GM10266 (cell line): ENCODE results near the gene NEGR1.

Experiments
- DNase-seq: peaks from one replicate; pipeline ENCODE4 v3.0.0; 2012; ENCODE audit errors: extremely low spot score
- CTCF ChIP-seq: IDR thresholded peaks from 2 replicates; pipeline ENCODE4 v1.5.1; 2012; ENCODE audit warnings: mild to moderate bottlenecking, low read depth; ENCODE audit not compliant: control insufficient read depth, insufficient read depth; ENCODE audit errors: missing control alignments

The NEGR1 gene

GRCh38 chr1:72066431-72066830, 215.9 kb downstream of the NEGR1 start:
- no peak for DNase-seq

GRCh38 chr1:72064196-72065075, 217.9 kb downstream of the NEGR1 start:
- DNase-seq: no peak
- TF ChIP-seq CTCF: no peak

More at GRCh38 chr1:72066431-72066830, 215.9 kb downstream of the NEGR1 start:
- TF ChIP-seq CTCF: no peak

DNA sequence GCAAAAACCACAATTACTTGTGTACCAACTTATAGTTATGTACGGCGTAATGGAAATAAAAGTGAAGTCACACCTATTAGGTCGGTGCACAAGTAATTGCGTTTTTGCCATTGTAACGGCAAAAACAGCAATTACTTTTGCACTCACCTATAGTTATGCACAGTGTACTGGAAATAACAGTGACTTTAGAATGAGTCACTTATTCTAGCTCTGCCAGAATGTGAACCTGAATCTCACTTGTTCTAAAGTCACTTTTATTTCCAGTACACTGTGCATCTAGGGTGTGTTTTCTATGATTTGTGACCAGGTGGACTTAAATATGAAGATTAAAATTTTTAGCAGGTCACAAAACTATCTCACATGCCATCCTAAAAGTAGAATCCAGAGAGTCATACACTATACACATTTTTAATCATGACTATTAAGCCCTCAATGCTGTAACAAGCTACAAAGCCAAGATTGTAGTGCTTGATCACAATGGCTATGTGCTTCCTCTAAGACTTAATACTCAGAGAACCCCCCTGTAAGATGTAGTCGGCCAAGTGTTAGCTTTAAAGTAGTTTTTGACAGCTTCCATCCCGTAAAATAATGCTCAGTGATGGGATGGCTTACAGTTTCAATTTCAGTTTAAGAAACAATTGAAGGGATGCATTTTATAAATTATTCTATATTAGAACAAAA, 218.8 kb downstream of the NEGR1 start:
- DNase-seq: no peak
- TF ChIP-seq CTCF: no peak

DNA sequence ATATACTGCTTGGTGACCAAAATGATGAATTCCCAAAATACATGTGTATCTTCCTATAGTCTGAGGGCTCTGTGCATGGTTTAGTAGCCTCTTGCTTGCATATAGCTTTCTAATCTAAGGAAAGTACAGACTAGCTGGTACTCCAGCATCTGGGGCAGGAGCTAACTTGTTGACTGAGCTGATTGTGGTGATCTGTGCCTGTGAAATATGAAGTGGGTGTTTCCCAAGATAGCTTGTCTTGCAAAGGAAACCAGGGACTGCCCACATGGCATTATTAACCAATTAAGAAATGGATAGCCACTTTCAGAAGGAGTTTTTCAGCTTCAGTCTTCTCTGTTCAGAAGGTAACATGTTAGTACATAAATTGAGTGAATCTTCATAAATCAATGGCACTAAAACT, 219.8 kb downstream of the NEGR1 start:
- TF ChIP-seq CTCF: no peak
- DNase-seq: no peak

GRCh38 chr1:72060466-72061245, 221.7 kb downstream of the NEGR1 start:
- TF ChIP-seq CTCF: no peak
- no peak for DNase-seq

- TF ChIP-seq CTCF: no peak
Measured at GRCh38 chr1:72056516-72056915, 225.8 kb downstream of the NEGR1 start.

More at GRCh38 chr1:72056516-72056915, 225.8 kb downstream of the NEGR1 start:
- DNase-seq: no peak
